K562 (cell line): Measurements from ENCODE around the gene AJM1. TPM values are rescaled to one million over a fixed set of nuclear protein-coding genes. Genes with fewer than 3 reads are reported as not detected.

Experiments
- BCOR ChIP-seq: fragments of 450-650 bp; IDR thresholded peaks from 2 replicates; pipeline ENCODE4 v1.6.1; 2016
- DNMT1 ChIP-seq: fragments of 450-650 bp; IDR thresholded peaks from 2 replicates; pipeline ENCODE4 v1.6.1; 2016; ENCODE audit warnings: antibody characterized with exemption, mild to moderate bottlenecking
- EP400 ChIP-seq: fragments of 450-650 bp; IDR thresholded peaks from 2 replicates; pipeline ENCODE4 v1.6.1; 2017; ENCODE audit warnings: antibody characterized with exemption, mild to moderate bottlenecking, moderate library complexity
- FIP1L1 ChIP-seq: fragments of 200-400 bp; formaldehyde crosslinking; IDR thresholded peaks from 2 replicates; pipeline ENCODE4 v1.6.1; 2018; ENCODE audit warnings: mild to moderate bottlenecking, low read depth, low read length; ENCODE audit not compliant: poor library complexity, severe bottlenecking
- GTF2F1 ChIP-seq: IDR thresholded peaks from 2 replicates; pipeline ENCODE4 v1.6.1; 2011; ENCODE audit warnings: low read depth, low read length, improper control_type of control experiment
- HNRNPK ChIP-seq: fragments of 200-400 bp; formaldehyde crosslinking; IDR thresholded peaks from one replicate; pipeline ENCODE4 v1.6.1; 2018; ENCODE audit warnings: mild to moderate bottlenecking, low read depth, low read length; ENCODE audit not compliant: poor library complexity, severe bottlenecking
- MYC ChIP-seq, 2 experiments: fragments of 250-450 bp in 1 of 2; sonication (Bioruptor Pico) in 1 of 2; IDR thresholded peaks; 2 replicates each; pipeline versions ENCODE4 v1.5.1 to v1.6.1; 2012 to 2021; ENCODE audit warnings: low read depth in 2 of 2, borderline replicate concordance in 1 of 2, improper control_type of control experiment in 1 of 2, low read length in 1 of 2, mild to moderate bottlenecking in 1 of 2, moderate library complexity in 1 of 2
- NFYB ChIP-seq: IDR thresholded peaks from 2 replicates; pipeline ENCODE4 v1.6.1; 2011; ENCODE audit warnings: mild to moderate bottlenecking, moderate library complexity; ENCODE audit not compliant: insufficient read length; ENCODE audit errors: extremely low read depth
- PHB ChIP-seq: fragments of 250-450 bp; sonication (Bioruptor Pico); IDR thresholded peaks from 2 replicates; pipeline ENCODE4 v1.5.0; 2021
- PYGO2 ChIP-seq: fragments of 450-650 bp; IDR thresholded peaks from 2 replicates; pipeline ENCODE4 v1.6.1; 2016; ENCODE audit warnings: mild to moderate bottlenecking, missing genetic modification characterization, moderate library complexity, missing compliant biosample characterization
- RFX5 ChIP-seq: IDR thresholded peaks from 2 replicates; pipeline ENCODE4 v1.6.1; 2011; ENCODE audit warnings: low read depth, mild to moderate bottlenecking, improper control_type of control experiment, low read length
- THAP7 ChIP-seq: fragments of 250-450 bp; sonication (Bioruptor Pico); IDR thresholded peaks from 2 replicates; pipeline ENCODE4 v1.5.0; 2021
- TSC22D4 ChIP-seq: fragments of 450-650 bp; IDR thresholded peaks from 2 replicates; pipeline ENCODE4 v1.6.1; 2016; ENCODE audit warnings: missing genetic modification characterization, missing biosample characterization, control low read depth
- ZNF212 ChIP-seq: fragments of 450-650 bp; formaldehyde crosslinking; IDR thresholded peaks from 2 replicates; pipeline ENCODE4 v1.4.0; 2020; ENCODE audit warnings: mild to moderate bottlenecking
- ZNF512 ChIP-seq: IDR thresholded peaks from 2 replicates; pipeline ENCODE4 v1.6.1; 2016; ENCODE audit warnings: missing genetic modification characterization, missing compliant biosample characterization
- ZSCAN29 ChIP-seq: fragments of 450-650 bp; IDR thresholded peaks from 2 replicates; pipeline ENCODE4 v1.6.1; 2017
- polyA plus RNA-seq, 8 experiments: library from polyadenylated mRNA; depleted of rRNA in 4 of 8; stranded (reverse) in 5 of 8; unstranded in 3 of 8; fragments of >200 nt; fragmentation: Nextera tagmentation in 2 of 8; fragmentation: Illumina TruSeq in 1 of 8; extraction: Ambion mirVana in 2 of 8; extraction: Trizol in 1 of 8; gene quantifications; 2 replicates each; pipeline versions ENCODE4 v1.2.1 to v1.2.3, GENCODE V29; 2011 to 2014; ENCODE audit warnings: inconsistent platforms in 1 of 8, missing spikeins in 1 of 8
- total RNA-seq, 7 experiments: library from RNA; depleted of rRNA in 6 of 7; stranded (reverse); fragments of >200 nt in 6 of 7; fragmentation: Illumina TruSeq in 2 of 7; extraction: Trizol in 2 of 7; gene quantifications; 2 replicates each; pipeline versions ENCODE4 v1.2.1 to v1.2.3, GENCODE V29; 2011 to 2021; ENCODE audit warnings: low replicate concordance in 1 of 7
- TF ChIP-seq, protein P1 (sequence below): fragments of 250-450 bp; sonication (Bioruptor Pico); IDR thresholded peaks from 2 replicates; pipeline ENCODE4 v1.4.0; 2020
- TF ChIP-seq, protein P2 (sequence below): fragments of 250-450 bp; sonication (Bioruptor Pico); IDR thresholded peaks from 2 replicates; pipeline ENCODE4 v1.4.0; 2020; ENCODE audit warnings: borderline replicate concordance
- TF ChIP-seq, protein P3 (sequence below): fragments of 250-450 bp; sonication (Bioruptor Pico); IDR thresholded peaks from 2 replicates; pipeline ENCODE4 v1.9.0; 2021; ENCODE audit warnings: mild to moderate bottlenecking
- TF ChIP-seq, protein P4 (sequence below): fragments of 450-650 bp; formaldehyde crosslinking; IDR thresholded peaks from 2 replicates; pipeline ENCODE4 v1.4.0; 2022; ENCODE audit warnings: mild to moderate bottlenecking, moderate library complexity
- TF ChIP-seq, protein P5 (sequence below): fragments of 450-650 bp; IDR thresholded peaks from 2 replicates; pipeline ENCODE4 v1.6.1; 2016; ENCODE audit warnings: missing biosample characterization, missing genetic modification characterization

The AJM1 gene
- total and polyA plus RNA-seq, 9 of the 15 experiments (the other 6 are each of a cell fraction or from before 2014, with no cell fraction given), result 0.01 to 3.7 (median 0.65) TPM; not detected in 1

GRCh38 chr9:136882109-136882946 lies 40.0 kb downstream of the AJM1 start (continued):
- TF ChIP-seq, protein P1, sequence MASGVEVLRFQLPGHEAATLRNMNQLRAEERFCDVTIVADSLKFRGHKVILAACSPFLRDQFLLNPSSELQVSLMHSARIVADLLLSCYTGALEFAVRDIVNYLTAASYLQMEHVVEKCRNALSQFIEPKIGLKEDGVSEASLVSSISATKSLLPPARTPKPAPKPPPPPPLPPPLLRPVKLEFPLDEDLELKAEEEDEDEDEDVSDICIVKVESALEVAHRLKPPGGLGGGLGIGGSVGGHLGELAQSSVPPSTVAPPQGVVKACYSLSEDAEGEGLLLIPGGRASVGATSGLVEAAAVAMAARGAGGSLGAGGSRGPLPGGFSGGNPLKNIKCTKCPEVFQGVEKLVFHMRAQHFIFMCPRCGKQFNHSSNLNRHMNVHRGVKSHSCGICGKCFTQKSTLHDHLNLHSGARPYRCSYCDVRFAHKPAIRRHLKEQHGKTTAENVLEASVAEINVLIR (CRISPR knock-in tag), result no peak
- TF ChIP-seq, protein P2, sequence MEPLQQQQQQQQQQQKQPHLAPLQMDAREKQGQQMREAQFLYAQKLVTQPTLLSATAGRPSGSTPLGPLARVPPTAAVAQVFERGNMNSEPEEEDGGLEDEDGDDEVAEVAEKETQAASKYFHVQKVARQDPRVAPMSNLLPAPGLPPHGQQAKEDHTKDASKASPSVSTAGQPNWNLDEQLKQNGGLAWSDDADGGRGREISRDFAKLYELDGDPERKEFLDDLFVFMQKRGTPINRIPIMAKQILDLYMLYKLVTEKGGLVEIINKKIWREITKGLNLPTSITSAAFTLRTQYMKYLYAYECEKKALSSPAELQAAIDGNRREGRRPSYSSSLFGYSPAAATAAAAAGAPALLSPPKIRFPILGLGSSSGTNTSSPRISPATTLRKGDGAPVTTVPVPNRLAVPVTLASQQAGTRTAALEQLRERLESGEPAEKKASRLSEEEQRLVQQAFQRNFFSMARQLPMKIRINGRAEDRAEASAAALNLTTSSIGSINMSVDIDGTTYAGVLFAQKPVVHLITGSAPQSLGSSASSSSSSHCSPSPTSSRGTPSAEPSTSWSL (CRISPR knock-in tag), result no peak
- TF ChIP-seq MYC (IDR thresholded peaks at IDR 0.05; ENCODE audit: low read depth, low read length) (peak; percentile 81), MYC (CRISPR knock-in tag; IDR thresholded peaks at IDR 0.05; ENCODE audit: borderline replicate concordance, low read depth) (no peak), TSC22D4 (tag) (no peak), ZNF512 (tag) (no peak), THAP7 (CRISPR knock-in tag) (no peak), RFX5 (no peak), NFYB (no peak), BCOR (no peak), EP400 (peak; percentile 66), DNMT1 (no peak), PYGO2 (no peak), PHB (no peak), HNRNPK (no peak), FIP1L1 (no peak), GTF2F1 (no peak), ZNF212 (CRISPR knock-in tag) (no peak), ZSCAN29 (no peak)
- TF ChIP-seq, protein P3, sequence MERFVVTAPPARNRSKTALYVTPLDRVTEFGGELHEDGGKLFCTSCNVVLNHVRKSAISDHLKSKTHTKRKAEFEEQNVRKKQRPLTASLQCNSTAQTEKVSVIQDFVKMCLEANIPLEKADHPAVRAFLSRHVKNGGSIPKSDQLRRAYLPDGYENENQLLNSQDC (CRISPR knock-in tag), result no peak
- TF ChIP-seq, protein P4, sequence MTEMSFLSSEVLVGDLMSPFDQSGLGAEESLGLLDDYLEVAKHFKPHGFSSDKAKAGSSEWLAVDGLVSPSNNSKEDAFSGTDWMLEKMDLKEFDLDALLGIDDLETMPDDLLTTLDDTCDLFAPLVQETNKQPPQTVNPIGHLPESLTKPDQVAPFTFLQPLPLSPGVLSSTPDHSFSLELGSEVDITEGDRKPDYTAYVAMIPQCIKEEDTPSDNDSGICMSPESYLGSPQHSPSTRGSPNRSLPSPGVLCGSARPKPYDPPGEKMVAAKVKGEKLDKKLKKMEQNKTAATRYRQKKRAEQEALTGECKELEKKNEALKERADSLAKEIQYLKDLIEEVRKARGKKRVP (CRISPR knock-in tag), result no peak
- TF ChIP-seq, protein P5, sequence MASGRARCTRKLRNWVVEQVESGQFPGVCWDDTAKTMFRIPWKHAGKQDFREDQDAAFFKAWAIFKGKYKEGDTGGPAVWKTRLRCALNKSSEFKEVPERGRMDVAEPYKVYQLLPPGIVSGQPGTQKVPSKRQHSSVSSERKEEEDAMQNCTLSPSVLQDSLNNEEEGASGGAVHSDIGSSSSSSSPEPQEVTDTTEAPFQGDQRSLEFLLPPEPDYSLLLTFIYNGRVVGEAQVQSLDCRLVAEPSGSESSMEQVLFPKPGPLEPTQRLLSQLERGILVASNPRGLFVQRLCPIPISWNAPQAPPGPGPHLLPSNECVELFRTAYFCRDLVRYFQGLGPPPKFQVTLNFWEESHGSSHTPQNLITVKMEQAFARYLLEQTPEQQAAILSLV (tag), result no peak
